Left ventricle myocardium superior (tissue), 1 donor: ENCODE measurements around the gene EPHB2. TPM values are rescaled to one million over a fixed set of nuclear protein-coding genes. Genes with fewer than 3 reads are reported as not detected.

ENCODE experiments used
- ATAC-seq: fragments of 200-7000 bp; cut with Tn5 transposase; one replicate; pipeline ENCODE4 v1.9.1; 2020; ENCODE audit warnings: mild to moderate bottlenecking, moderate library complexity
- DNase-seq: peaks from one replicate; pipeline ENCODE4 v3.0.0-alpha.2; 2020
- intact Hi-C: fragments of 100-400 bp; cut with micrococcal nuclease; formaldehyde crosslinking; loops from one replicate; pipeline ENCODE4 v1.11.0; 2022
- total RNA-seq: library from RNA; stranded (reverse); fragmentation: NEBNext Ultra II Directional; extraction: Animal tissue kit (Norgen Biotek cat#: 25700); gene quantifications from one replicate; pipeline ENCODE4 v1.2.1, GENCODE V29; 2021
- donor health status: DM: no; HTN: yes; CAD: no; lungs with severe emphysema.

Gene EPHB2
- total RNA-seq, 1 donor from 2014 or later: 2.4 TPM

DNA sequence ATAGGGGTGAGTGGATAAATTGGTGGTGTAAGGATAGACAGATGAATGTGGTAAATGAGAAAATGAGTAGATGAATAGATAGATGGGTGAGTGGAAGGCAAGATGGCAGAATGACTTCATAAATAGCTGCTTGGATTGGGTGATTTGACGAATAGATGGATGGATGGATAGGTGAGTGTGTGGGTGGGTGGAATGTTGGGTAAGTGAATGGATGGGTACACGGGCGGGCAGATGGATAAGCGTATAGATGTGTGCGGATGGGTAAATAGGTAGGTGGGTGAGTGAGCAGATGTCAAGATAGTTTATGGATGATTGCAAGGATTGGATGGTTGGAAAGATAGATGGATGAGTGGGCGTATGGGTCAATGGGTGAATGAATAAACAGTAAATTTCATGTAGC, 59.3 kb downstream of the EPHB2 start:
- DNase-seq (no peak), ATAC-seq (no peak)
- intact Hi-C loops: no loop called here

DNA sequence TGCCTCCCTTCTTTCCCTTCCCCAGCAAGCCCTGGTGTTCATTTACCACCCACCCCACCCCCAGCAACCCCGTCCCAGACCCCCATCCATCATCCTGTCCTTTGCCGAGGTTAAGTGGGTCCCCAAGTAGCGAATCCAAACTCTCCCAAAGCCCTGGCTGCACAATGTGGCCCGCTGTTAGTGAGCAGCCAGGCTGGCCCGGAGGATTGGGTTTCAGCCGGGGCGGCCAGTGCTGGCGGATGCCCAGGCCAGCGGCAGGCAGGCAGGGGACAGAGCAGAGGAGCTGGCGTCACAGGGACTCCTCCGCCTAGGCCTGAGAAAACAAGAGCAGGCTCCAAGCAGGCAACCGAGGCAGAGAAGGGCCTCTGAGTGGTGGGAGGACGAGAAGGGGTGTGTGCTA, 61.4 kb downstream of the EPHB2 start:
- DNase-seq (no peak), ATAC-seq (no peak)
- intact Hi-C loops: no loop called here

DNA sequence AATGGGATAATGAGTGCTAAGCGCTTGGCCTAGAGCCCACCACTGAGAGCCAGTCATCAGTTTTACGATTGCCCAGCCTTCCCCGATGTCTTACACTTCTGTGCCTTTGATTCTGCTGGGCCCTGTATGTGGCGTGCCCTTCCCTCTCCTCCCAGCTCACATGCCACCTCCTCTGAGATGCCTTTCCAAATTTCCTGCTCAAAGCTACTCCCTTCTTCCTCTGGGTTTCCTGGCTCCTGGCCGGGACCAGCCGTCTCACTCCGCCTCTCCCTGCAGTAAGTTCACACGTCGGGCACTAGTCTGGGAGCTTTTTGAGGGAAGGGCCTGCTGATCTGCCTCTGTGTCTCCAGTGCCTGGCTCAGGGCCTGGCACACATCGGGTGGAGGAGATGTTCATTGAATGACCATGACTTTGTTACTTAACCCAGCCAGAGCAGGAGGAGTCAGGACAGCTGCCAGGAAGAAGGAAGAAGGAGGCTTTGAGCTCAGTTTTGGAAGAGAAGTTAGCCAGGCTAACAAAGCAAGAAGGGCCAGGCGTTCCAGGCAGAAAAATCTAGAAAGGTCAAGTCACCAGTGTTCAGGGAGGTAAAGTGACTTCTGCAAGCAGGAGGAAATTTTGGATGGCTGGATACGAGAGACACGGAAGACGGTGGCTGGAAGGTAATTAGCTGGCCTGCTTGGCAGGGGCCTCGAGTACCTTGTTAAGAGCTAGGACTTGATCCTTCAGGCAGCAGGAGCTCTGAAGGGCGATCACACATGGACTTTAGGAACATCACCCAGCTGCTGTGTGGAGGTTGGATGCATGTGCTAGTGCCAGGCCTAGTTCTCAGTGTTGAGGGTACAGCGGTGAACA, 63.6 kb downstream of the EPHB2 start:
- ATAC-seq (peak; percentile 74), DNase-seq (peak; percentile 67)
- intact Hi-C loops: no loop called here

DNA sequence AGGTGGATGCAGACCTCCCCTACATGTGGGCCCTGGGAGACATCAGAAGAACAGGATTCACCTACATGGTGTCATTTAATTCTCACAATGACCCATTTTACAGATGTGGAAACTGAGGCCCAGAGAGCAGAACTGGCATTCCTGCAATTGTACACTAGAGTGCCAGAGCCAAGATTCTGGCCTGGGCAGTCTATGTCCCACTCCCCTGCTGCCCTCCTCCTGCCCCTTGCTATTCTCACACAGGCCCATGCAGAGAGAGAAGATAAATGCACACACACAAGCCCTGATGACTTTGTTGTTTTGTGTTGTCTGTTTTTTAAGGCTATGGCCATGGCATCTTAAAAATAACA, 64.2 kb downstream of the EPHB2 start:
- ATAC-seq (no peak), DNase-seq (no peak)
- intact Hi-C loops: no loop called here

DNA sequence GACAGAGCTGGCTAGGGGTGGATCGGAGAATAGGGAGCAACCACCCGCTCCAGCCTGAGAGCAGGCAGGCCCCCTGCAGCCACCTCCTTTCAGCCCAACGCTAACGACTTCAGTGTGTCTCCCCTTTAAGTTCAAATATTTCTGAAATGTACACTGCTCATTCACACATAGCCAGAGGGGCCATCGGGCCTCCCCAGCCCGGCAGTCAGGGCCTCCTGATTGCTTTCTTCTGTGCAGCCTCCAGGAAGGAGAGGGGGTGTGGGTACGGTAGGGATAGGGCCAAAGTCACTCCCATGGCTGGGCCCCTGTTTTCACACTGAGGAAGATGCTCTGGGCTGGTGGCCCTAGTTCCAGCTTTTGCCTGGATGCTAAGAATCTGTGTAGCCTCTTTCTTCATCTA, 64.8 kb downstream of the EPHB2 start:
- no peak for DNase-seq
- ATAC-seq: no peak
- intact Hi-C loops: no loop called here

DNA sequence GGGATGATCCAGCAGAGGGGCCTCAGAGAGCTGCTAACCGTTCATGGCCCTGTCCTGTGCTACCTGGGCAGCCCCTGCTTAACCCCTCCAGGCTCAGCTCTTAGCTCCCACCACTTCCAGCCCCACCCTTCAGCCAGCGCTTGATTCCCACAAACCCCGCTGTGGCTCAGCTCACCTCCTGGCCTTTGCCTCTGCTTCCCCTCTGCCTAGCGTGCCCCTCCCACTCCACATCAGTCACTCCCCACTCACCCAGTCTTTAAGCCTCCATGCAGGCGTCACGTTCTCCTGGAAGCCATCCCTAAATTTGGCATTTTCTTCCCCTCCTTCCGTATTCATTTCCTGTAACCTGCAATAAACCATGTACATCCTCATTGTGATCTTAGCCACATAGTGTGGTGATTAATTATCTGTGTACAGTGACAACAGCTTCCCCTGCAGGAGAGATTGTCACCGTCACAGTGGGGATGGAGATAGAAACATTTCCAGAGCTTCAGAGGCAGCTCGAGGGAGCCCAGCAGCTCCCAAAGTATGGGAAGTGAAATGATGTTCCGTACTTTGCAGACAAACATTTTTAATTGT, 65.5 kb downstream of the EPHB2 start:
- intact Hi-C loops: no loop called here
- DNase-seq (no peak), ATAC-seq (no peak)

DNA sequence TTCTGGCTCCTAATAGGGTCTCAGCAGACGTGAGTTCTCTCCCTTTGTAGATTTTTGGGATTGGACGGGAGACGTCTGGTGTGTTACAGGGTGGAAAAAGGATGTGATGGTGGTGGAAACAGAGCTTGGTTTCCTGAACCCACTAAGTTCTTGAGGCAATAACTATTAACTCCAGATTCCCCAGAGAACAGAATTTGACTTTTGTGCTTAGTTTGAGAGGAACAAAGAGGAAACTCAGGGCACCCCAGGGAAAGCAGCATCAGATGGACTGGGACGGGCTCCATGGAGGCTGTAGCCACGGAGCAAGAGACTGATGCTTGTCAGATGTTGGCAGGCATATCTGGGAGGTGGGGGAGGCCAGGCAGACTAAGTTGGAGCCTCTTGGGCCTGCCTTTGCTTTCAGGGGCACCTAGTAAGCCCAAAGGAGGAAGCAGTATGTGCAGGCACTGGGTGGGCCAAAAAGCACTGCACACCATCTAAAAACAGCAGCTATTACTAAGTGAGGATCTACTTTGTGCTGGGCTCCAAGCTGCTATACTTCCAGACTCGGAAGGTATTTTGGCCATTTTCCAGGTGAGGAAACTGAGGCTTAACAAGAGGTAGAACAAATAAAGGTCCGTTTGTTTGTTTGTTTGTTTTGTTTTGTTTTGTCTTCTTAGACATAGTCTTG, 66.9 kb downstream of the EPHB2 start:
- intact Hi-C loops: no loop called here
- DNase-seq (no peak), ATAC-seq (no peak)

DNA sequence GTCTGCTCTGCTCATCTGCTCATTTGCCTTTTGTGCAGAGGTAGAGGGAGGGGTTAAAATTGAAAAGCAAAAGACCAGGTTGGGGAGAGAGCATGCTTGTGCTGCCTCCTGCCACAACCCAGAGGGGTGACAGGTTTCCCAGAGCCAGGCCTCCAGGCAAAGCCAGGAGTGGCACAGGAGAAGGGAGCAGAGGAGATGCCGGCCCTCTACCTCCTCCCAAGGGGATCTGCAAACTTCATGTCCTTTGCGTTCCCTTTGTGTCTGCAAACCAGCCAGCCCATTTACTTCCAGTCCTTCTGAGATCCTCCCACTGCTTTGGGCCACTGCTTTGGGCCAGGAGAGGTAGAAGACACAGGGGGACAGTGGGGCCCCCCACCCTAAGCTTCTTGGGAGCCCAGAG, 67.8 kb downstream of the EPHB2 start:
- DNase-seq (no peak), ATAC-seq (no peak)
- intact Hi-C loops: no loop called here

DNA sequence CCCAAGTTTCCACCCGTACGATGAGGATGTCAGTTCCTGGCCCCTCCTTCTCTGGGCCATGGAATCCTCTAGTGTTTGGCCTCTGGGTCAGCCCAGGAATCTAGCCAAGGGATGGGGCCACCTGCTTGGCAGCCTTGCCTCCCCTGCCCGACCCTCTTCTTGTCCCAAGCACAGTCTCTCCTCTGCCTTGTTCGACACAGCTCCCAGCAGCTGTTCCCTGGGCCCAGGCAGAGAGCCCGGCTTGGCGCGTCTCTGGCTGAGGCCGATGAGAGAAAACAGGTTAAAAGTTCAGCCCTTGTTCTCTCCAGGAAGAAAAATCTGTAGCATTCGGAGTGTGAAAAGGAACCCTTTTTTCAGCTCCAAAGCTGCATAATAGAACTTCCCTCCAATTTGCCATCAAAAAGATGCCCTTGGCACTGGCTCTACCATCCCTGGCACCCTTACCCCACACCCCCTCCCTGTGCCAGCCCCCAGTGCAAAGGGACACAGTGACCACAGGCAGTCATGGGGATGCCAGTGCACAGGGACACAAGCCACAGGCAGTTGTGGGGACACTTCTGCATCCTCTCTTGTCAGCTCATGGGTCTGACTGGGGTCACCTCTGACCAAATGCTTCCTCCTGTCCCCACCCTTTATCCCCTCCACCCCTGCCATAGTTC, 68.4 kb downstream of the EPHB2 start:
- DNase-seq: peak; percentile 78
- peak; percentile 85 for ATAC-seq
- intact Hi-C loops: no loop called here

DNA sequence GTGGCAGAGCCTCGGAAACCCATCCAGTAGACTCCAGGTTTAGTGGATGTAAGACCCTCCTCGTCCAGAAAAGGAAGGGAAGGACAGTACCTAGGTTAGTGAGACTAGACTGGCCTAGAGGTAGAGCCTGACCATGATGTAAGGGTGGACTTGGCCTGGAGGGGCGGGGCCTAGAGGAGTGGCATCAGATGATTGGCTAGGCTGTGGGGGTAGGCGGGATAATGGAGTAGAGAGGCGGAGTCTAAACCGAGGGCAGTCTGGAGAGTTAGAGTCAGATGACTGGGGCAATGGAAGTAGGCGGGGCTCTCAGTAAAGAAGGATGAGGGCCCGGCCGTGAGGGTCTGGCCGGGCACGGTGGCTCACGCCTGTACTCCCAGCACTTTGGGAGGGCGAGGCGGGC, 70.1 kb downstream of the EPHB2 start:
- ATAC-seq (no peak), DNase-seq (no peak)
- intact Hi-C loops: no loop called here

DNA sequence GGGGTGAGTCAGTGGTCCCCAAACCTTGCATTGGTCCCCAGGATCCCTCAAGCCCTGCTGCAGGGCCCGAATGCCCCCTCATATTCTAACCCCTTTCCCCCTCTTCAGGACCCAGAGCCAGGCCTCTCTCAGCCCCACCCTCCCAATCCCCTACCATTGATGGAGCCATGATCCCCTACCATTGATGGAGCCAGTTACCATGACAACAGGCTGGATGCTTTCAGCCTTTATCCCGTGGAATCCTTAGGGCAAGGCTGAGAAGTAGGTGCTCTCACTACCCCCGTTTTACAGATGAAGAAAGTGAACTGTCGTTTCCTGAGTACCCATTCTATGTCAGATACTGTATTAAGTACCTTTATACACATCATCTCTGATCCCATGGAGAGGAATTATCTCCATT, 70.8 kb downstream of the EPHB2 start:
- no peak for ATAC-seq
- intact Hi-C loops: no loop called here
- no peak for DNase-seq

DNA sequence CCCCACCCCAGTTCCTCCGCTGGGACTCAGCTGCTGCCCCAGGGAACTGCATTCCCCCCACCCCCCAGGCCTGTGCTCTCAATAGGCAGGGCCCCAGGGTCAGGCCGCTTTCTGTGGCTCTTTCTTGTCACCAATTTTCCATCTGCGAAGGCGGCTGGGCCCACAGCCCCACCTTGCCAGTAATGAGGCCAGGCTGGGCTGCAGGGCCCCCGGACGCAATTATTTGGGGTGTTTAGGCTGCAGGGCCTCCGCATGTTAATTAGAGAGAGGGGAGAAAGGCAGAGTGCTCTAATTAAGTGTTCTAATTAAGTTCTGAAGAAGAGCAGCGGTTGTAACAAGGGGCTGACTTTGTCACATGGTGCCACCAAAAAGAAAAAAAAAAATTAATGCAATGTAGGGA, 71.8 kb downstream of the EPHB2 start:
- intact Hi-C loops: no loop called here
- ATAC-seq (no peak), DNase-seq (no peak)

DNA sequence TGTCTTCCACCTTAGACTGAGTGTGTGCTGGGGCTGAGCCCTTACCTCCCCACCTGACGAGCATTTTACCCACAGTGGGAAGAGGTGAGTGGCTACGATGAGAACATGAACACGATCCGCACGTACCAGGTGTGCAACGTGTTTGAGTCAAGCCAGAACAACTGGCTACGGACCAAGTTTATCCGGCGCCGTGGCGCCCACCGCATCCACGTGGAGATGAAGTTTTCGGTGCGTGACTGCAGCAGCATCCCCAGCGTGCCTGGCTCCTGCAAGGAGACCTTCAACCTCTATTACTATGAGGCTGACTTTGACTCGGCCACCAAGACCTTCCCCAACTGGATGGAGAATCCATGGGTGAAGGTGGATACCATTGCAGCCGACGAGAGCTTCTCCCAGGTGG, 73.7 kb downstream of the EPHB2 start:
- DNase-seq (no peak), ATAC-seq (no peak)
- intact Hi-C loops: no loop called here

DNA sequence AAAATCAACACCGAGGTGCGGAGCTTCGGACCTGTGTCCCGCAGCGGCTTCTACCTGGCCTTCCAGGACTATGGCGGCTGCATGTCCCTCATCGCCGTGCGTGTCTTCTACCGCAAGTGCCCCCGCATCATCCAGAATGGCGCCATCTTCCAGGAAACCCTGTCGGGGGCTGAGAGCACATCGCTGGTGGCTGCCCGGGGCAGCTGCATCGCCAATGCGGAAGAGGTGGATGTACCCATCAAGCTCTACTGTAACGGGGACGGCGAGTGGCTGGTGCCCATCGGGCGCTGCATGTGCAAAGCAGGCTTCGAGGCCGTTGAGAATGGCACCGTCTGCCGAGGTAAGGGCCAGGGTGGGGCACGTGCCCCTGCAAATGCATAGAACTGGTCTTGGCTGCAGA, 74.1 kb downstream of the EPHB2 start:
- ATAC-seq (no peak), DNase-seq (no peak)
- intact Hi-C loops: no loop called here

DNA sequence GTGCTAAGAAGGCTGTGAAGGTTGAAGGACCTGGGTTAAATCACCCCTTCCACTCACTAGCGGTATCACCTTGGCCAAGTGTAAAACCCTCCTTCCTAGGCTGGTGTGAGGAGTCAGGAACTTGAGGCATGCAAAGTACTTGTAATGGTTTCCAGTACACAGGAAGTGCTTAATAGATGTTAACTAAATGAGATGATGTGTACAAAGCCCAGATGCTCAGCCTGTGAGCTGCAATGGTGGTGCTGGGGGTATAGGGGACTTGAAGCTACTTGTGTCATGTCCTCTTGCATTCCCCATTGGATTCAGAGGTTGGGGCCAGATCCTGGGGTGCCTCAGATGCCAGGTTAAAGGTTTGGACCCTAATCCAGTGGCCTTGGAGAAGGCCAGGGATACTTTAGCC, 75.5 kb downstream of the EPHB2 start:
- intact Hi-C loops: no loop called here
- DNase-seq: no peak
- ATAC-seq: no peak

DNA sequence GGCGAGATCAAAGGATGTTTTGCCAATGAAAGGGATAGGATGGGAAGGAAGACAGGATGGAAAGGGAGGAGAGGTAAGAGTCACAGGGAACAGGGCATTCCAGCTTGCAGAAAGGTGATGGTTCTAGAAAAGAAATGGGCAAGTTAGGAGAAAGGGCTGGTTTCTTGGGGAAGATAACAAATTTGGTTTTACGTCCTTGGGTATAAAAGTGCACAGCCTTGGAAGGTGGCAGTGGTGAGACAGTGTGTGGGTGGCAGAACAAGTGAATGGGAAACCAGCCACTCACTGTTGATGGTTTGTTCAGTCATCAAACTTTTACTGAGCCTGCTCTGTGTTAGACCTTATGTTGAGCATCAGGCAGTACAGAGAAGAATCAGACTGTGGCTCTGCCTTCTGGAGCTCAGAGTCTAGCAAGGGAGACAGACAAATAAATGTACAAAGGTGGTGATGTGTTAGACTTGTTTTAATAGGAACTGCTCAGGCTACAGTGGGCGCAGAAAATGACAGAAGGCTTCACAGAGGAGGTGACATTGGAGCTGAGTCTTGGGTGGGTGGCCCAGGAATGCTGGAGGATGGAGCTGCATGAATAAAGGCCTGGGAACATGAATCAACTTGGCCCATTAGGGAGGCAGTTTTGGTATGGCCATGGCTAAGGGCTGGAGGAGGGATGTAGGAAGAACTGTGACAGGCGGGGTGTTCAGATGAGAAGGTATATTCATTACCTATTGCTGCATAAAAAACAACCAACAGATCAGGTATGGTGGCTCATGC, 76.3 kb downstream of the EPHB2 start:
- DNase-seq: no peak
- no peak for ATAC-seq
- intact Hi-C loops: no loop called here

DNA sequence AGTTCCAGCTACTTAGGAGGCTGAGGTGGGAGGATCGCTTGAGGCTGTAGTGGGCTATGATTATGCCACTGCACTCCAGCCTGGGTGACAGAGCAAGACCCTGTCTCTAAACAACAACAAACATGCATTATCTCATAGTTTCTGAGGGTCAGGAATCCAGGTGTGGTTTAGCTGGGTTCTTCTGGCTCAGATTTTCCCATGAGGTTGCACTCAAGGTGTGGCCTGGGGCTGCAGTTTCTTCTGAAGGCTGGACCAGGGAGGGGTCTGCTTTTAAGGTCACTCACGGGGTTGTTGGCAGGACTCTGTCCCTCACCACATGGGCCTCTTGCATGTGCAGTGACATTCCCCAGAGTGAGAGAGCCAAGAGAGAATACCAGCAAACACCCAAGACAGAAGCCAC, 77.0 kb downstream of the EPHB2 start:
- DNase-seq: no peak
- no peak for ATAC-seq
- intact Hi-C loops: no loop called here

DNA sequence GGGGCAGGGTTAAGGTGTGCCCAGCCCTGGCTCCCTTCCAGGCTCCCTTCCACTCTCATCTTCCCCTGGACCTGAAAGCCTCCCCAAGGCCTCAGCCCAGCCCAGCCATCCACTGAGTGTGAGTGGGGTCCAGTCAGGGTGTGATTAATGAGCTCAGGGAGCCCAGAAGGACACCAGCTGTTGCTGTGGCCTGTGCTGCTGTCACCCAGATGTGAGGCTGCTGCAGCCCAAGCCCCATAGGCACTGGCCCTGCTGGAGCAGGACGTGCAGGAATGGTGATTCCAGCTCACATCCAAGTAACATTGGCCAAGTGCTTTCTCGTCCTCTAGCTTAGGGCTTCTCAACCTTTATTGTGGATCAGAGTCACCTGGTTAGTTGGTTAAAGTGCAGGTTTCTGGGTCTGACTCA, 77.6 kb downstream of the EPHB2 start:
- peak; percentile 66 for DNase-seq
- intact Hi-C loops: no loop called here
- ATAC-seq: peak; percentile 80

DNA sequence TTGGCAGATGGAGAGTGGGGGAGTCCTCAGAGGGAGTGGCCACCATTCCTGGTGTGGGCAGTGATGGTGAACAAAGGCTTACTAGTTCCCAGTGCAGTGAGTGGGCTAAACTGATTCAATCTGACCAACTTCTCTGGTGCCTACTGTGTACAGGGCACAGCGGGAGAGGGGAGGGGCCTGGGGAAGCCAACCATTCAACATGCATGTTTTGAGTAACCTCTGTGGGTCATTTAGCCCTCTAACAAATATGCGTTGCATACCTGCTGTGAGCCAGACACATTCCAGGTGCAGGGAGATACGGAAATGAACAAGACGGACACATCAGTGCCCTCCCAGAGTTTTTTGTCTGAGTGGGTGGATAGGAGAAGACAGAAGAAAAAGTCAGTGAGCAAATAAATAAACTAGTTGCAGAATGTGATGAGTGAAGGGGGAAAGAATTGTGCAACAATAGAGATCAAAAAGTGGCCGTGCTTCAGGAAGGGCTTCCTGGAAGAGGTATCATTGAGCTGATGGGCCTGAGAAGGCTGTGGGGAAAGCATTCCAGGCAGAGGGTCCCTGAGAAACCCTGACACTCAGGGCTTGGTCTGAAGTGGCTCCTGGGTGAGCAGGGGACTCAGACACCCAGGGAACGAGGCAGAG, 78.8 kb downstream of the EPHB2 start:
- intact Hi-C loops: no loop called here
- ATAC-seq: no peak
- no peak for DNase-seq
